NCI-H345 (cell line): ENCODE data around the gene EPHB1.

Experiments
- DNase-seq: peaks from one replicate; lab custom pipeline; 2025; lab: John Stamatoyannopoulos, UW

The EPHB1 gene

DNA sequence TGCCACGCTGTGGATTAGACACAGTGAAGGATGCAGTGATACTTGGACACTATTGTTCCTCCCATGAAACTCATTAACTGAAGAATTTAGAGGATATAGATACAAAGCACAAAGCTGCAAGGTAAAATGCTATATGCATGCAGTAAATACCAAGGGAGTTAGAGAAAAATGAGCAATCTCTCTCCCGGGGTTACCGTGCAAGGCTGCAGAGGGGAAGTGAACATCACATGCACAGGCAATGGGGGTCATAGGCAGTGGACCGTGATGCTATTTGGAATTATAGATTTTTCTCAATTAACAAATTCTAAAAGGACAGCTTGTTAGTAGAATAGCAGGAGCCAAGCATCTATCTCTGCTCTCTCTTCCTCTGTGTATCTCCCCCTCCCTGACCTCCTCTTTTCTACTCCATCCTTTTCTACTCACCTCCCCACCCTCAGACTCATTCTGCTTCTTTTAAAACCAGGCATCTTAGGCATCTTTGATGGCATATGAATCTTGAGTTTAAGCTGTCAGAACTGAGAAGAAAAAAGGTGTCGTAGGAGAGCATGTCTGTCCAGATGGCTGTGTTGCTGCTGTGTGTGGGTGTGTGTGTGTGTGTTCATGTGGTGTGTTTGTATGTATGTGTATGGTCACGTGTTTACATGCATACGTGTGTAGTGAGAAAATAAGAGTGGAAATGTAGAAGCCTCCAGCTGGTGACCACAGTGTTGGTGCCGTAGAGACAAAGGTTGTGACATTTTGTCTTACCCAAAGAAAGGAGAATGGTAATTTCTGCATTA lies 339.0 kb downstream of the EPHB1 start:
- DNase-seq = no peak

DNA sequence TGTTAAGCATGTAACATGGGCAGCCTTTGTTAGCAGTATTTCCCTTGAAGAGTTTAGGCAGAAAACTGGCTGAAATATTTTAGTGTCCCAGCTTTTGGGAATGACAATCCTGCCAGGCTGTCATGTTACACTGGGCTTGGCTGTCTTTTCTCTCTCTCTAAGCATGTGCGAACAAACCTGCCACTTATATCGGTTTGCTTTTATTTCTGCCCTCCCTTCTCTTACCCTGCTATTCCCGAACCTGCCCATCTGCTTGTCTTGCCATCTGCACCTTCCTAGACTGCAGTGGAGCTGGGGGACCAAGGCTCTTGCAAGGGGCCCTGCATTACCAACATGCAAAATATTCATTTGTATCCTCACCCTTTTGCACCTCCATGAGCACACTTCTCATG lies 339.6 kb downstream of the EPHB1 start:
- DNase-seq = no peak

DNA sequence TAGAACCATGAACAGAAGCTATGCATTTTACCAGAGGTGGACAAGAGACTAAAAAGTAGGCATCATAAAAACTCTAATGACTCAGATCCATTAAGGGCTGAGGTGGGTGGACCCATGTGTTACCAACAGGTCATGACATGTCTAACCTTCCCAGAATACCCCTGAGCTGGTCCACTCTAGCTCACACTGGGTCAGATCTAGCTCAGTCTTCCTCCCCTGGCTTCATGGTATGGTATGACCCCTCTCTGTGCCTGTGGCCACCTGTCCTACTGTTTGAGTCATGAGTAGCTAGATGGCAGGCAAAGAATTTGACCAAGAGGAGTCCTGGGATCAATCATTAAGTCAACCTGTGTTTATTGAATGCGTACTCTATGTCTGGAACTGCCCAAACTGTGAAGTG lies 340.4 kb downstream of the EPHB1 start:
- DNase-seq = no peak

DNA sequence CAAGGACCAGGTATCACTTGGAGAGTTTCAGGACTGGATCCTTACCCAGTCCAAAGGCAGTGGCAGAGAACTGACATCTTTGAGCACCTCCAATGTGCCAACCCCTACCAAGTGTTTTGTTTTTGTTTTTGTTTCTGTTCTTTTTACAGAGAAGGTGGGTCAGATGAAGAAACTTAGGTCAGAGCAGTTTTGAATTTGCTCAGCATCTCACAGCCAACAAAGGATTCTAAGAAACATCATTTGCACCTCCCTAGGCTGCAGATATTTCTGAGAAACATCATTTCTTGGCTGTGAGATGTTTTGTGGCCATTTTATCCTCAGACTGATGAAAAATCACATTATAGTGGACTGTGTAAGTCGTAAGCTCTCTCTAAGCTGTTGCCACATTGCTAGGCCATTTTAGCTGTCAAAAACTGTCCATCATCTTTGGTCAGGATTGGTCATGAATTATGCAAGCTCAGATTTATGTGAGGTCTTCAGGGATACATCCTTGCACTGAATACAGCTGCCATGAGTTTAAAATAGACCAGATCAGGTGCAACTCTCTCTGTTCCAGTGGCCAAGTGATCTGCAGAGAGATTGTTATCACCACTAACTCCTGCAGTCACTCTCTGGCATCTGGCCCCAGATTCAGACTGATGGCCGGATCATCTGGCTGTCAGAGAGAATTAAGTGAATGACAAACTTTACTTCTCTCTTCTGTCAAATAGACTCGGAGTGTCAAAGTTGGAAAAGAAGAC lies 341.5 kb downstream of the EPHB1 start:
- no peak for DNase-seq

DNA sequence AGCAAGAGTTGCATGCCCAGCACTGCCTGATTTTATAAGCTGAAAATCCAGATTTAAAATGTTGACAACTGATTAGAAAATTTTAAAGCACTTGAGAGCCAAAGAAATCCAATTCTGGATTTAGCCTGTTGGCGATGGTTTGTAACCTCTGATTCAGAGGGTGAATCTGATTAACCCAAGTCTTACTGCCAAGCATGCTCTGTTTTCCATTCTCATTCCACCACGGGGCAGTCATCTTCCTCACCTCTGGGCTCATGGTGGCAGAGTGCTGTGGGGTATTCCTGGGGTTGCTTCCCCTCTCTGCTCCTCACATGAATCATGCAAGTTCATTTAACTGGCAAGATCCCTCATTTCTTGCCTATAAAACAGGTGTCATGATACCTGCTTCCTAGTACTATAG lies 342.2 kb downstream of the EPHB1 start:
- DNase-seq = no peak

DNA sequence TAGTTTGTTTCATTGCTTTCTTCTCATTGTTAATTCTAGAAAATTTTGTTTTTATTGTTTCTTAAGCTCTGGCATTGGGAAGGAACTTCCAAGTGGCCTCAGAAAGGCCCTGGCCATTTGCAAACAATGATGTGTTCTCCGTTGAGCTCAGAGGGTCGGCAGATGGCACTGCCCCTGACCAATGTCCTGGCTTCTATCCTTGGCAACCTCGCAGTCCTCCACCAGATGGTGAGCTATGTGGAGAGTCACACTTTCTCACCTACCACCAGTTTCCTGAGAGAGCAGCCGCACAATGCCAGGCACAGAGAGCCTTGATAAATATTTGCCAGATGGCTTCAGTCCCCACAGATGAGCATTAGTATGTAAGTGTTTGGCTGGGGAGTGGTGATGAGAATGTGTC lies 343.7 kb downstream of the EPHB1 start:
- DNase-seq = no peak

DNA sequence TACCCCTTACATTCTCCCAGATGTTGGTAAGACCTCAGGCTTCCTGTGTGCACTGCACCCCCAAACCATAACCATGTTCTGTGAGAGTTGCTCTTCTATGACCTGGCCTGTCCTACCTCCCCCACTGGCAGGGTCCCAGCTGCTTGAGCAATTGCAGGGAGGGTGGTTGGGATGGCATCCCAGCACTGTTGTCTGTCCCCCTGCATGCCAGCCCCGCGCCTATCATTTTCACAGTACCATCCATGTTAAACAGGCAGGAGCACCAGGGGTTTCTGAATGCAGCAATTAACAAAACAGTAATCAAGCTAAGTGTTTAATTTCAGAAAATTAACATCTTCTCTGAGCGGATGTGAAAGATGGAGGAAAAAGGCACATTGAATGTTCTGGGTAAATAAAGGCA lies 345.5 kb downstream of the EPHB1 start:
- no peak for DNase-seq

DNA sequence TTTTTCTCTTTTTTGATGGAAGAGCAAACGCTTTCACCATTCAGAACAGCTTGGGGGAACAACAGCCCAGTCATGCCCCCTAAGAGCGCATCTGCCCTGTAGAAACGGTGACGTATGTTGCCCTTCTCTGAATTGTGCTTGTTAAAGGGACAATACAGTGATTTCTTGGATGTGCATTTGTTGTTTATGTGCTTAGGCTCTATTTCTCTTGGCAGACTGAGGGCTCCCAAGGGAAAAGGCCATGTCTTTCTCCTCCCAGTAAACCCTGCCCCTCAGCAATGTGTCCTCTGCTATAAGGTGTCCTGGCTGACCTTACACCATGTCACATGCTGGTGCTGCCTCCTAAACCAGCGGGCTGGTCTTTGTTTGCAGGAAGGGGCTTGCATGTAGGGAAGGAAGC lies 346.1 kb downstream of the EPHB1 start:
- DNase-seq = no peak

DNA sequence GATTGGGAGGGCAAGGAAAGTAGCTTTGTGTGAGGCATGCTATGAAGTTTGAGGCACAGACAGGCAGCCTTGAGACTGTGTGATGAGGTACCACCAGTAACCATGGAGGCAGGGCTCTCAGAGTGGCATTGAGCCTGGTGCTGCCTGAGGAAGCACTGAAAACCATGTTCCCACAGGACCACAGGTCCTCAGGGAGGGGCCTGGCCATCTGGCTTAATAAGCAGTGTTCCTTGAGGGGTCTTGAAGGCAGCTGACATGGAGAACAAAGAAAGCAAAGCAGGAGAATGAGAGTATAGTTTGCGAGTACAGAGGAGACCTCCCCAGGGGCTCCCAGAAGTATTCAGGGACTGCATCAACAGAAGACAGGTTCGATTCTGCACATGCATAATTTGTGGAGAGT lies 346.6 kb downstream of the EPHB1 start:
- DNase-seq = no peak

DNA sequence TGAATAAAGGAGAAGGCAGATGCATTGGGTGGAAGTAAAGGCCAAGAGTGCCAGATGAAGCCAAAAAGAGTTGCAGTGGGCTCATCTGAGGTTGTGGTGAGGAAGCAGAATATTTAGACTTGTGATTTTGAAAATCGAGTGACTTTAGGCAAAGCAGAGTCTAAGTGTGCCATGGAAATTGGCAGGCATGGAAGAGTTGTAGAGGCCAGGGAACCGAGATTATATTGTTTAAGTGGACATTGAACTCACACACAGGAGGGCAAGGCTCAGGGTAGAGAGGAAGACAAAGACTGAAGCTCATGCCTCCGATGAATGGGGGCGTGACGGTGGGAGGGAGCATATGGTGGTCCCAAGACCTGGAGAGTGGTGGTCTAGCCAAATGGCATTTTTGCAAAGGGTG lies 347.5 kb downstream of the EPHB1 start:
- no peak for DNase-seq

DNA sequence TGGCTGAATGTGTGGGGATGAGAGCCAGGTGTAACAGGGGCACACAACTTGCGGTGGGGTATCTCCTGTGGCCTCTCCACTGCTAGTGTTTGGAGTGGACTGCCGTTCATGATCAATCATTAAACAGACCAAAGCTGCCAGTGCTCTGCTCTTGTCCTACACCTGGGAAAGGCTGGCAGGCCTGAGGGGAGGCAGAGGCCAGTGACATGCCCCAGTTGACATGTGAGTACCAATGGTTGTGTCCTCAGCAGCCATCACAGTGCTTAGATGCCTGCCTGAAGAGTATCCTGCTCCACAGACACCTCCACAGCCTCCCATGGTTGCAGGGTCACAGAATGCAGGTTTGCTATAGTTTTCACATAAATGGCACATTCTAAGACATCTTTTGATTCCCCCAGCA lies 348.4 kb downstream of the EPHB1 start:
- DNase-seq = no peak

DNA sequence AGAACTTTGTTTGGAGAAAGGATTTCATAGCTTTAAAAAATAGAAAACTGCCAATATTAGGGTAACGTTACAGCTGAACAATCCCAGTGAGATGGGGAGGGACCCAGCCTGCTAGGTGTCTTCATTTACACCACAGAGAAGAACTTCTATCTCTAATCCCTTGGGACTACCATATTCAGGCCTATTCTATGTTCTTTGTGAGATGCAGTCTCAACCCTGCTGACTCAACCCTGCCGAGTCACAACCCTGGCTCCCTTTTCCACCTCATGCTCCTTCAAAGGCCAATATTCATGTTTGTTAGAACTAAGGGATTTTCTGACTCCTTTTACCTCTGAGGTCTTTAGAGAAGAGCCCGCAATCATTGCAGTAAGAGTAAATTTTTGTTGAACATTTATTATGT lies 350.5 kb downstream of the EPHB1 start:
- DNase-seq = no peak

DNA sequence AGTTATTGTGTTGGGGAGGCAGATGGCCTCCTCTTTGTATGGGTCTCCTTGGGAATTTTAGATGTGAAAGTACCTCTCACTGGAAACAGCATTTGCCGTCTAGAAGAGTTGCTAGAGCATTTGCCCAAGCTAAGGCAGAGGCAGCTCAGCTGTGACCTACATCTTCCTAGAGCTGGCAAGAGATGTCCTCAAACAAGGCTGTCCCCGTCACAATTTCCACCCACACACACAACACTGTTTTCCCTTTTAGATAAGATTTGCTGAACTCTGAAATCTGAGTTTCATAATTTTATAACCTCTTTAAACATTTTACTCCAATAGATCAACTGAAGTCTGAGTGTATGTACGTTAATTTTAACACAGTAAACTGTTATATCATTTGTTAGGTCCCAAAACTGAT lies 352.6 kb downstream of the EPHB1 start:
- no peak for DNase-seq

DNA sequence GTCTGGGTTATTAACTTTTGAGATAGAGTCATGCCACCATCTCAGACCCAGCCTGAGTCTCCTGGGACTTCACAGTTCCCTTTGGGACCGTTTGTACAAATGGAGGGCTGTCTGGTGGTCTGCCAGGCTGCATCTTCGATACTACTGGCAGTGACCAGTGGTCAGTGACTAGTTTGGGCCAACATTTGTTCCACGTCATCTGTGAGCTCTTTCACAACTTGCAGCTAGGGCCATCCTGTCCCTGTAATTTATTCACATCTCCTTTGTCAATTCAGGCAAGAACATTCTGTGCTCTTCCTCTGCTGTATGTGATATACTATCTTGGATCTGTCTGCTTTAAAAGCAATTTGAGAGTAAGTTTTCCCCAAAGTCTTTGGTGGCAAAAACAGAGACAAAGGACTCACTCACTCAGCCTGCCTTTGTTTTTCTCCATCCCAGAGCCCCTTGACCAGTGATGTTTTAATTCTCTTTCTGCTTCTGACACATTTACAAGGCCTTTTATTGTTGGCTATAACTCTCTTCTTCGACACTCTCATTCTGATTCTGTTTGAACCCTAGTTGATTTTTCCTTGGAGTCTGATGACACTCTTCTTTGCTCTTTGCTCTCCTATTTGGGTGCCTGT lies 353.4 kb downstream of the EPHB1 start:
- DNase-seq = no peak

DNA sequence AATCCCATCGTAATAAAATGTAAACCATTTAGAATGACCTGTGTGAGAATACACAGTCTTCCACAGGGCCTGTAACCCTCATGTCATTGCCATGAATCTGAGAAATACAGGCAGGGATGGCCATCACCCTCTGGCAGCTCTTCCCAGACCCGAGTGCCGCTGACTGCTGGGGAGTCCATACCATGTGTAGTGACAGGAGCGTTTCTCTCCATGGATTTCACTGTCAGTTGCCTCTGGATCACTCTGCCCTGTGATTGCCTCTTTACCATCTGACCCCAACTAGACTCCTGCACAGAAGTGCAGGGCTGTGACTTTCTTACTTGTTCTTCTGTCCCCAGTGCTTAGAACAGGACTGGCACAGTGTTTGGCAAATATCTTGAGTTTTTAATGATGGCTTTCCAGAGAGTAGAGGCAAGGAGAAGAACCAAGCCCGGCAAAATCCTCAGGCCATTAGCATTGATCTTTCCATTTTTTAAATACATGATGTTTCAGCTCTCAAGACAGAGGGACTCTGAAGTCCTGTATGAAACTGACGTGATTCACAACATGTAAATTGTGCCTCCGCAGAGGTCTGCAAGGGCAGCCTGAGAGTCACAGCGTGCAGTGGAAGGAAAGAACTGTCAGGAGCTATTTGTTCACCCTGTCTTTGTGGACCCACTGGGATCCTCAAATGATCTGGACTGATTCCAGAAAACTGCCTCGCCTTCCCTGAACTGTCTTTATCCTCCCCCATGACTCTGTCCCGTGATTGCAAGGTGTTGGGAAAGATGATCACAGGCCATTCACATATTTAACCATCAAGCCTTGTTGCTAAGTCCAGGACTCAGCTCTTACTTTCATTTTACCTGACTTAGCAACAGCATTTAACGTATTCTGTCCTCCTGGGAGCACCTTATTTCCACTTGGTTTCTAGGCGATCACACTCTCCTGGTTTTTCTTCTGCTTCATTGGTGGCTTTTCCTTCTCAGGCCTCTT lies 354.9 kb downstream of the EPHB1 start:
- DNase-seq = no peak

DNA sequence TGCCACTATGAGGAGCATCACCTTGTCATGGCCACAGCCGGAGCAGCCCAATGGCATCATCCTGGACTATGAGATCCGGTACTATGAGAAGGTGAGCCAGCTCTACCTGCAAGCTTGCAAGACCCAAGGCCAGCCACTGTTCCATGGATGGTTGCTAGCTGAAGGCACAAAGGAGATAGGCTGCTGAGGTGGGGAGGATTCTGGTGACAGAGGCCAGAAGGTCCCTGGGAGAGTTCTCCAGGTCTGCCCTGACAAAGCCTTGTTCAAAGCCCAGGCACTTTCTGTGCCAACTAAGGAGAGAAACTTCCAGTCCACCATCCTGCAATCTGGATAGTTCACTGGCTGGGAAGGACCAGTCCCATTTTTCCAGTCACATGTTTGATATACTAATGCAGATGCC lies 359.1 kb downstream of the EPHB1 start:
- no peak for DNase-seq

DNA sequence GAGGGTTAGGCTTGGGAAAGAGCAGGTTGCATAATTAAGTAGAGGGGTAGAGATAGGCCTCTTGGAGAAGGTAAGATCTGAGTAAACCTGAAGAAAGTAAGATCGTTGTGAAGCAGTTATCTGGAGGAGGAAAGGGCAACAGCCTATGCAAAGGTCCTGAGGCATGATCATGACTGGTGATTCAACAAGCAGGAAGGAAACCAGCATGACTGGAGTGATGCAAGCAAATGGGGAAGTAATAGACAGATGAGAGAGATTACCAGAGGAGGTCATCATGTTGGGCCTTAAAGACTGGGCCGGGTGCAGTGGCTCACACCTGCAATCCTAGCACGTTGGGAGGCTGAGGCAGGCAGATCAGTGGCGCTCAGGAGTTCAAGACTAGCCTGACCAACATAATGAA lies 360.2 kb downstream of the EPHB1 start:
- DNase-seq = no peak

DNA sequence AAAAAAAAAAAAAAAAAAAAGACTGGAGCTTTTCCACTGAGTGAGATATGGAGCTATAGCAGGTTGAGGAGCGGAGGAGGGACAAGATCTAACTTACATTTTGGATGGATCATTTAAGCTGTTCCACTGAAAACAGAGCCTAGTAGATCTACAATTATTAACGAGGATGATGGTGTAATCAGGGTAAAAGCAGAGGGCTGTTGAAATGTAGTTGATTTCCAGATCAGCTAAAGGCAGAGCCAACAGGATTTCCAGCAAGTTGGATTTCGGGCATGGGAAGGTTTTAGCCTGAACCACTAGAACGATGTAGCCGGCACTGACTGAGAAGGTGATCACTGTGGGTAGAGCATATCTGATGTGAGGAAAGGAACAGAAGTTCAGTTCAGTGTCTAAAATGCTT lies 360.7 kb downstream of the EPHB1 start:
- no peak for DNase-seq

DNA sequence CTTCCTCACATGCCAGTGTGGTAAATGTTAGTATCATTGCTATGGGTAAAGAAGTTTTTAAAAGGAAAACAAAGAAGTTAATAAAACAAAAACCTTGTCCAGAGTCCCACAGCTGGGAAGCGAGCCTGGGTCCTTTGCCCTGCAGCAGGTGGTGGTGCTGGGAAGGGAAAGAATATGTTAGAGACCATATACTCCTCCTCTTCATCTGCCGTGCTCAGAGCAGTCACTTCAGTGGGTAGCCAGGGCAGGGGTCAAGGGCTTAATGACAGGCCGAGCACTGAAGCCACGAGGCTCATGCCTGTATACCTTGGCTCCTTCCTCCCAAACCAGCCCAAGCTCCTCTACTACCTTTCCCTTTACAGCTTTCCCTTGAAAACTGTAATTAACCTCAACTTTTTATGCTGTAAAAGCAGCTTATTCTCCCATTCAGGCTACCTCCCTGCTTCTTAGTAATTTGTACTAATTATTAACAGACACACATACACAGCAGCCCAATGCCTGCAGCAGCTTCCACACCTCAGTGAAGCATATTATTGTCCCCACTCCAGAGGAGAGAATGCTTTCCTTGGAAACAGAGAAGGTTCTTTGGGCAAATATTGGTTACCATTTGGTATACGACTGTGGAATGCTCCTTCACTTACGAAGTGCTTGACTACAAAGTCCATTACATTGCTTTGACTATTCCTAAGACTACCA lies 362.1 kb downstream of the EPHB1 start:
- DNase-seq = no peak

DNA sequence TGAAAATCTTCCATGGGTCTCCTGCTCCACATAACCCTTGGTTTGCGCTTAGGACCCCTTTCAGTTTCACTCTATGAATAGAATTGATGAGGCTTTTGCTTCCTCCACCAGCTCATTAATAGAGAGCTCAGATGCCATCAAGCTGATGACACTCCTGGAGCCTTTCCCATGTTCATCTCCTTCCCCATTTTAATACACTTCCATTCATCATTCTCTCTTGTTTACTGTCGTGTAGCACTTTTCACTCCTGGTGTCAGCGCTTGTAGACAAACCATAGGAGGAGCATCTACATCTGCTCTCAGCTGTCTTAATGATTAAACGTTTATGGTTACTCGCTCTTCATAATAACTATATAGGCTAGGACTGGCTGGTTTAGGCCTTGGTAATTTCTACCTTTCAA lies 363.5 kb downstream of the EPHB1 start:
- no peak for DNase-seq

DNA sequence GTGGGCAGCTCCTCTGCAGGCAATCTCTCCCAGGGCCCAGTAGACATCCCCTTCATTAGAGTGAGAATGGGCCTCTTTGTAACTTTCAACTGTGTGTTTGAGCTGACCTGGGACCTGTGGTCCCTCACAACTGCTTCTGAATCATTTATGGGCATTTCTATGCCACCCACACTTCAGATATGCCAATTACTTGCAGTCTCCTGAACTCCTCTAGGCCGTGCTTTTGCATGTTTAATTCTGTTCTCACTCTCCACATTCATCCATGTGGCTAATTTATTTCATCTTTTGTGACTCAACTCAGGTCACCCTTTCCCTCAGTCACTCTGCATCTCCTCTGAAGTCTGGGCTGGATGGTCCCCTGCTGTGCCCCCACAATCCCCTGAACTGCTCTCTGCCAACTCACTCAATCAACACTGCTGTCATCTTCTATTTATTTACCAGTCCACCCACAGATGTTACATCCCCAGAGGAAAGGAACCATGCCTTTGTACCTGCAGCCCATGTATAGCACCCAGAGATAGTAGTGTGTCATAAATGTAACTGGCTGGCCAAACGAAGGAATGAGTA lies 364.7 kb downstream of the EPHB1 start:
- DNase-seq = peak; percentile 39
